SK-N-SH (cell line): ENCODE data around the gene PARD3B. TPM values are rescaled to one million over a fixed set of nuclear protein-coding genes. Genes with fewer than 3 reads are reported as not detected.

Source experiments
- CTCF ChIA-PET: fragments of 300-600, 350-600 bp; formaldehyde crosslinking; extraction: SDS; loops from one replicate; lab custom pipeline; 2021; lab: Yijun Ruan, JAX
- POLR2A ChIA-PET: fragments of 350-600 bp; sonication (Branson Sonifier 250); formaldehyde crosslinking; extraction: SDS; loops from one replicate; lab custom pipeline; 2020; ENCODE audit warnings: antibody characterized with exemption, inconsistent platforms; lab: Yijun Ruan, JAX
- DNase-seq: peaks from one replicate; pipeline ENCODE4 v3.0.0; 2012
- H2AFZ ChIP-seq: fragments of 200-600 bp; sonication (generic); 2 replicates; pipeline ENCODE4 v1.8.1; 2016; ENCODE audit warnings: antibody characterized with exemption, mild to moderate bottlenecking, low read depth
- H3F3A ChIP-seq: fragments of 200-600 bp; sonication (generic); replicated peaks from 2 replicates; pipeline ENCODE3; 2016; ENCODE audit warnings: antibody characterized with exemption, mild to moderate bottlenecking; ENCODE audit not compliant: insufficient read depth
- H3K27ac ChIP-seq, 2 experiments: fragments of 200-500 bp in 1 of 2; fragments of 200-600 bp in 1 of 2; sonication (Bioruptor generic) in 1 of 2; sonication (generic), shearing (Covaris generic) in 1 of 2; 2 replicates each; pipeline versions ENCODE4 v1.5.1 to v1.6.1; 2014 to 2016; ENCODE audit warnings: low read depth in 2 of 2, inconsistent platforms in 1 of 2, low read length in 1 of 2, mild to moderate bottlenecking in 1 of 2, mixed read lengths in 1 of 2
- H3K27me3 ChIP-seq: fragments of 200-600 bp; sonication (generic), shearing (Covaris generic); 2 replicates; pipeline ENCODE4 v1.6.1; 2016; ENCODE audit warnings: mixed run types; ENCODE audit not compliant: insufficient read depth
- H3K36me3 ChIP-seq, 2 experiments: fragments of 200-500 bp in 1 of 2; fragments of 200-600 bp in 1 of 2; sonication (Bioruptor generic) in 1 of 2; sonication (generic) in 1 of 2; replicated peaks in 1 of 2; 2 replicates each; pipeline versions ENCODE3 to v1.5.1; 2014 to 2016; ENCODE audit warnings: low read length in 1 of 2, mild to moderate bottlenecking in 1 of 2; ENCODE audit not compliant: insufficient read depth in 2 of 2, control insufficient read depth in 1 of 2
- H3K4me1 ChIP-seq, 2 experiments: fragments of 200-500 bp in 1 of 2; fragments of 200-600 bp in 1 of 2; sonication (Bioruptor generic) in 1 of 2; sonication (generic), shearing (Covaris generic) in 1 of 2; 2 replicates each; pipeline versions ENCODE4 v1.5.1 to v1.6.1; 2014 to 2016; ENCODE audit warnings: low read depth in 1 of 2, low read length in 1 of 2, mixed run types in 1 of 2; ENCODE audit not compliant: insufficient read depth in 2 of 2, control insufficient read depth in 1 of 2
- H3K4me2 ChIP-seq: fragments of 200-600 bp; sonication (generic), shearing (Covaris generic); 2 replicates; pipeline ENCODE4 v1.6.1; 2017; ENCODE audit warnings: mixed run types
- H3K4me3 ChIP-seq, 2 experiments: fragments of 200-500 bp in 1 of 2; fragments of 200-600 bp in 1 of 2; sonication (Bioruptor generic) in 1 of 2; sonication (generic), shearing (Covaris generic) in 1 of 2; 2 replicates each; pipeline versions ENCODE4 v1.5.1 to v1.8.1; 2014 to 2016; ENCODE audit warnings: low read depth in 2 of 2, inconsistent platforms in 1 of 2, low read length in 1 of 2, mild to moderate bottlenecking in 1 of 2, mixed read lengths in 1 of 2, moderate library complexity in 1 of 2
- H3K79me2 ChIP-seq: fragments of 200-600 bp; sonication (generic); 2 replicates; pipeline ENCODE4 v1.8.1; 2017; ENCODE audit warnings: mild to moderate bottlenecking; ENCODE audit not compliant: insufficient read depth
- H3K9ac ChIP-seq: fragments of 200-600 bp; sonication (generic); 2 replicates; pipeline ENCODE4 v1.6.1; 2017; ENCODE audit warnings: mixed run types
- H3K9me2 ChIP-seq: fragments of 200-600 bp; sonication (generic); 2 replicates; pipeline ENCODE4 v1.6.1; 2017; ENCODE audit warnings: mixed run types
- H3K9me3 ChIP-seq: fragments of 200-600 bp; sonication (generic); 2 replicates; pipeline ENCODE4 v1.6.1; 2017; ENCODE audit warnings: mixed run types, mild to moderate bottlenecking, moderate library complexity
- H4K20me1 ChIP-seq: fragments of 200-600 bp; sonication (generic); 2 replicates; pipeline ENCODE4 v1.6.1; 2017; ENCODE audit warnings: mild to moderate bottlenecking, mixed run types; ENCODE audit not compliant: insufficient read depth
- ELF1 ChIP-seq: IDR thresholded peaks from 2 replicates; pipeline ENCODE4 v1.4.0; 2012
- EP300 ChIP-seq, 2 experiments: IDR thresholded peaks; 2 replicates each; pipeline versions ENCODE4 v1.4.0 to v1.6.1; 2012; ENCODE audit warnings: borderline replicate concordance in 1 of 2, low read depth in 1 of 2, low read length in 1 of 2
- FOXJ3 ChIP-seq: sonication (generic); formaldehyde crosslinking; IDR thresholded peaks from 2 replicates; pipeline ENCODE4 v1.5.1; 2020; ENCODE audit warnings: mild to moderate bottlenecking, missing genetic modification reagents
- GATA2 ChIP-seq: sonication (generic); formaldehyde crosslinking; IDR thresholded peaks from 2 replicates; pipeline ENCODE4 v1.5.0; 2020; ENCODE audit warnings: mild to moderate bottlenecking, missing genetic modification reagents
- JUND ChIP-seq: IDR thresholded peaks from 2 replicates; pipeline ENCODE4 v1.4.0; 2012
- MAX ChIP-seq: IDR thresholded peaks from 2 replicates; pipeline ENCODE4 v1.4.0; 2012; ENCODE audit warnings: low read depth
- MXI1 ChIP-seq: IDR thresholded peaks from 2 replicates; pipeline ENCODE4 v1.6.1; 2012; ENCODE audit warnings: mild to moderate bottlenecking, low read depth, low read length, improper control_type of control experiment
- NFIC ChIP-seq: IDR thresholded peaks from 2 replicates; pipeline ENCODE4 v1.4.0; 2012; ENCODE audit warnings: borderline replicate concordance
- PBX3 ChIP-seq: IDR thresholded peaks from 2 replicates; pipeline ENCODE4; 2012
- POLR2AphosphoS5 ChIP-seq: IDR thresholded peaks from 2 replicates; pipeline ENCODE4 v1.6.1; 2012; ENCODE audit warnings: low read depth, low read length
- RAD21 ChIP-seq: IDR thresholded peaks from 2 replicates; pipeline ENCODE4 v1.6.1; 2012; ENCODE audit warnings: mild to moderate bottlenecking, low read length
- RCOR1 ChIP-seq: fragments of 150-350 bp; IDR thresholded peaks from 2 replicates; pipeline ENCODE4 v1.6.1; 2017; ENCODE audit warnings: antibody characterized with exemption, low read length
- REST ChIP-seq: IDR thresholded peaks from 2 replicates; pipeline ENCODE4 v1.6.1; 2012; ENCODE audit warnings: mild to moderate bottlenecking, low read depth, low read length, moderate library complexity
- RFX5 ChIP-seq: IDR thresholded peaks from 2 replicates; pipeline ENCODE4 v1.6.1; 2012; ENCODE audit warnings: mild to moderate bottlenecking, improper control_type of control experiment, low read length
- RXRA ChIP-seq: IDR thresholded peaks from 2 replicates; pipeline ENCODE4 v1.4.0; 2012; ENCODE audit warnings: low read depth, mild to moderate bottlenecking, borderline replicate concordance
- SIN3A ChIP-seq: IDR thresholded peaks from 2 replicates; pipeline ENCODE4 v1.6.1; 2012; ENCODE audit warnings: low read depth, mild to moderate bottlenecking, low read length, moderate library complexity, borderline replicate concordance
- TAF1 ChIP-seq: IDR thresholded peaks from 2 replicates; pipeline ENCODE4 v1.6.1; 2012; ENCODE audit warnings: low read depth, mild to moderate bottlenecking, low read length, moderate library complexity, borderline replicate concordance
- TCF12 ChIP-seq: IDR thresholded peaks from 2 replicates; pipeline ENCODE4 v1.4.0; 2012
- YY1 ChIP-seq: IDR thresholded peaks from 2 replicates; pipeline ENCODE4 v1.4.0; 2012; ENCODE audit warnings: low read depth, mild to moderate bottlenecking
- WGBS: methylation state at CpG from one replicate; pipeline ENCODE4 v1.1.6; 2017; ENCODE audit warnings: low lambda C conversion rate; 5-methylcytosine and 5-hydroxymethylcytosine counted together
- polyA plus RNA-seq, 3 experiments: library from polyadenylated mRNA; depleted of rRNA; stranded (reverse); fragments of >200 nt; gene quantifications; 2 replicates each; pipeline ENCODE4 v1.2.3, GENCODE V29; 2012
- TF ChIP-seq, protein P1 (sequence below): fragments of 200-600 bp; sonication (generic); IDR thresholded peaks from 2 replicates; pipeline ENCODE4 v1.6.1; 2017; ENCODE audit warnings: antibody characterized with exemption, mild to moderate bottlenecking, moderate library complexity

The PARD3B gene
- polyA plus RNA-seq, 1 of the 3 experiments (the other 2 are of a cell fraction) = 0.87 TPM

GRCh38 chr2:205496772-205497171, 951.5 kb downstream of the PARD3B start:
- Histone ChIP-seq H3K4me2 (no peak overlapping the region), H3K9me3 (no peaks in the 10 kb centered on the region), H3K27me3 (no peaks in the 10 kb centered on the region), H3K36me3 (no peaks in the 10 kb centered on the region), H3K4me3 (no peak overlapping the region), H3K9me2 (no peaks in the 10 kb centered on the region), H3K27ac (peak overlapping the region in 1 of 2 experiments; percentile 47; a peak in 1 of 4 replicates), H2AFZ (no peak overlapping the region), H3F3A (no peaks in the 10 kb centered on the region), H4K20me1 (no peaks in the 10 kb centered on the region), H3K4me1 (no peaks in the 10 kb centered on the region; a peak in 1 of 4 replicates), H3K9ac (no peak overlapping the region), H3K79me2 (no peaks in the 10 kb centered on the region)
- 56% methylated on average over 6 of the region's 6 CpGs for WGBS
- TF ChIP-seq RAD21 (no peak), TCF12 (peak; percentile 47; the same call in 1 of the 2 replicates), TAF1 (no peak)
- CTCF ChIA-PET = no interaction called here
- POLR2A ChIA-PET = no interaction called here
- DNase-seq = no peak

DNA sequence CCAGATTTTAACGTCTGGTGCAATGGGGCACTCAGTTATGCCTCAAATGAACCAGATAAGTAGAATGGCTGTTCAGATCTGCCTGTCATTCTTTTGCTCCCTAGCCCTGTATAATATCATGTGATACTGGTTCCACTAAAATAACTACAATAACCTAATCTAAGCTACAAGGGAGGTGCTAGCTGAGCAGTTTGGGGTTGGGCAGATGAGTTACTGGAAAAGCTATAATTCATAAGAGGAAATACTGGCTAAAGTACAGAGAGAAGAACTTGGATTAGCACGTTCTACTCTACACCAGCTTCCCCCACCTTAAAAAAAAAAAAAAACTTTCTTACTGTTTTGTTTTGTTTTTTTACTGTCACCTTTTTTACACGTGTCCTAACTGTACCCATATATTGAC, 953.7 kb downstream of the PARD3B start:
- ChIA-PET CTCF (no interaction called here), POLR2A (no interaction called here)
- H3K4me1 ChIP-seq = no peaks in the 10 kb centered on the region; a peak in 1 of 4 replicates
- H3K9me3 ChIP-seq = no peaks in the 10 kb centered on the region
- H3K27me3 ChIP-seq = no peaks in the 10 kb centered on the region
- no peaks in the 10 kb centered on the region for H3K36me3 ChIP-seq
- H2AFZ ChIP-seq = no peak overlapping the region
- no peaks in the 10 kb centered on the region for H3K9me2 ChIP-seq
- no peak for DNase-seq
- H3F3A ChIP-seq = no peaks in the 10 kb centered on the region
- no peak overlapping the region for H3K4me3 ChIP-seq
- no peak overlapping the region for H3K4me2 ChIP-seq
- no peak overlapping the region for H3K9ac ChIP-seq
- H4K20me1 ChIP-seq = no peaks in the 10 kb centered on the region
- WGBS = 74% methylated on average over 3 of the region's 3 CpGs
- no peaks in the 10 kb centered on the region for H3K79me2 ChIP-seq
- TF ChIP-seq JUND = no peak
- TF ChIP-seq MAX = no peak
- no peak for TF ChIP-seq RFX5
- no peak for TF ChIP-seq REST
- TF ChIP-seq TAF1 = no peak
- no peak for TF ChIP-seq RCOR1
- no peak for TF ChIP-seq GATA2 (CRISPR knock-in tag)
- no peak for TF ChIP-seq EP300 (IDR thresholded peaks at IDR 0.05; ENCODE audit: borderline replicate concordance in 1 of 2, low read depth in 1 of 2, low read length in 1 of 2)
- TF ChIP-seq, protein P1, sequence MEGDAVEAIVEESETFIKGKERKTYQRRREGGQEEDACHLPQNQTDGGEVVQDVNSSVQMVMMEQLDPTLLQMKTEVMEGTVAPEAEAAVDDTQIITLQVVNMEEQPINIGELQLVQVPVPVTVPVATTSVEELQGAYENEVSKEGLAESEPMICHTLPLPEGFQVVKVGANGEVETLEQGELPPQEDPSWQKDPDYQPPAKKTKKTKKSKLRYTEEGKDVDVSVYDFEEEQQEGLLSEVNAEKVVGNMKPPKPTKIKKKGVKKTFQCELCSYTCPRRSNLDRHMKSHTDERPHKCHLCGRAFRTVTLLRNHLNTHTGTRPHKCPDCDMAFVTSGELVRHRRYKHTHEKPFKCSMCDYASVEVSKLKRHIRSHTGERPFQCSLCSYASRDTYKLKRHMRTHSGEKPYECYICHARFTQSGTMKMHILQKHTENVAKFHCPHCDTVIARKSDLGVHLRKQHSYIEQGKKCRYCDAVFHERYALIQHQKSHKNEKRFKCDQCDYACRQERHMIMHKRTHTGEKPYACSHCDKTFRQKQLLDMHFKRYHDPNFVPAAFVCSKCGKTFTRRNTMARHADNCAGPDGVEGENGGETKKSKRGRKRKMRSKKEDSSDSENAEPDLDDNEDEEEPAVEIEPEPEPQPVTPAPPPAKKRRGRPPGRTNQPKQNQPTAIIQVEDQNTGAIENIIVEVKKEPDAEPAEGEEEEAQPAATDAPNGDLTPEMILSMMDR = no peak
- no peak for TF ChIP-seq POLR2AphosphoS5
- TF ChIP-seq SIN3A = no peak
- TF ChIP-seq RAD21 = no peak
- no peak for TF ChIP-seq PBX3
- no peak for TF ChIP-seq NFIC
- TF ChIP-seq ELF1 = no peak
- no peak for TF ChIP-seq FOXJ3 (CRISPR knock-in tag)
- TF ChIP-seq RXRA = no peak
- TF ChIP-seq MXI1 = no peak
- no peak for TF ChIP-seq YY1
- TF ChIP-seq, all 33 proteins: peak for 0
- H3K27ac ChIP-seq = no peak overlapping the region
